Measurements from ENCODE around the gene SERTAD3.

DNA sequence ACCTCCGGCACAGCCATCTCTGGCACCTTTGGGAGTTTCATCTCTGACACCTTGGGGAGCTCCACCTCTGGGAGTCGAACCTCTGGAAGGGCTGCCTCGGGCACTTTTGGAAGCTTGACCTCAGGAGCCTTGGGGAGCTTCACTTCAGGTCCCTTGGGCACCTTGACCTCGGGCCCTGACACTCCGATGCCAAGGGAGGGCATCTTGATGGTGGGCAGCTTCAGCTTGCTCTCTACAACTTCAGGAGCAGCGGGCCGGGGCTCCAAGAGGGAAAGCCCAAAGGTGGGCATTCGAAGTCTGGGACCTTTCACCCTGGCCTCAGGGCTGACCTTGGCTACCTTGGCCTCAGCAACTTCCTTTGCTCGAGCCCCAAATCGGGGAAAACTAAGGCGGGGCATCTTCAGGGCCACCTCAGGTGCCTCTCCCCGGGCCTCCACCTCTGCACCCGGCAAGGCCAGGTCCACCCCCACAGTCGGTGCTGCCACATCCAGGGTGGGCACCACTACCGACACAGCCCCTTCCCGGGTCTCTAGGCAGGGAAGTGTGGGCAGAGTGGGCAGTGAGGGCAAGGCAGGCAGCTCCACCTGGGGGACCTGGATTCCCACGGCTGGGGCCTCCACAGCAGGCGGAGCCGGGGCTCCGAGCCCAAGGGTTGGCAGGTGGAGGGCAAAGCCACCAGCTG lies 47.1 kb downstream of the SERTAD3 start:
- TF ChIP-seq, protein P1, sequence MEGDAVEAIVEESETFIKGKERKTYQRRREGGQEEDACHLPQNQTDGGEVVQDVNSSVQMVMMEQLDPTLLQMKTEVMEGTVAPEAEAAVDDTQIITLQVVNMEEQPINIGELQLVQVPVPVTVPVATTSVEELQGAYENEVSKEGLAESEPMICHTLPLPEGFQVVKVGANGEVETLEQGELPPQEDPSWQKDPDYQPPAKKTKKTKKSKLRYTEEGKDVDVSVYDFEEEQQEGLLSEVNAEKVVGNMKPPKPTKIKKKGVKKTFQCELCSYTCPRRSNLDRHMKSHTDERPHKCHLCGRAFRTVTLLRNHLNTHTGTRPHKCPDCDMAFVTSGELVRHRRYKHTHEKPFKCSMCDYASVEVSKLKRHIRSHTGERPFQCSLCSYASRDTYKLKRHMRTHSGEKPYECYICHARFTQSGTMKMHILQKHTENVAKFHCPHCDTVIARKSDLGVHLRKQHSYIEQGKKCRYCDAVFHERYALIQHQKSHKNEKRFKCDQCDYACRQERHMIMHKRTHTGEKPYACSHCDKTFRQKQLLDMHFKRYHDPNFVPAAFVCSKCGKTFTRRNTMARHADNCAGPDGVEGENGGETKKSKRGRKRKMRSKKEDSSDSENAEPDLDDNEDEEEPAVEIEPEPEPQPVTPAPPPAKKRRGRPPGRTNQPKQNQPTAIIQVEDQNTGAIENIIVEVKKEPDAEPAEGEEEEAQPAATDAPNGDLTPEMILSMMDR (IDR thresholded peaks at IDR 0.05) = no peak
- TF ChIP-seq POLR2AphosphoS5 (IDR thresholded peaks at IDR 0.05) = no peak
